Activated gamma-delta T cell (primary cell): ENCODE results near the gene HBA2.
"Not testable (repeated sequence)": the region's sequence is repeated elsewhere in the genome, so short reads cannot be mapped to it uniquely, and the experiment has no call there.

Source experiments
- DNase-seq: peaks from one replicate; lab custom pipeline; 2025; lab: John Stamatoyannopoulos, UW

HBA2 gene

GRCh38 chr16:155031-155398, 17.7 kb upstream of the HBA2 start:
- no peak for DNase-seq

- DNase-seq = no peak
These were observed 13.4 kb upstream of the HBA2 start for GRCh38 chr16:159136-159849.

- DNase-seq = not testable (repeated sequence)
These were observed 12.4 kb upstream of the HBA2 start for GRCh38 chr16:160242-160641.

- no peak for DNase-seq
These were observed 11.9 kb upstream of the HBA2 start for GRCh38 chr16:160691-161190.

GRCh38 chr16:162271-162991, 10.2 kb upstream of the HBA2 start:
- DNase-seq = no peak

GRCh38 chr16:163139-163538, 9.5 kb upstream of the HBA2 start:
- not testable (repeated sequence) for DNase-seq

GRCh38 chr16:163696-164095, 9.0 kb upstream of the HBA2 start:
- not testable (repeated sequence) for DNase-seq

GRCh38 chr16:164134-164823, 8.4 kb upstream of the HBA2 start:
- DNase-seq = not testable (repeated sequence)

GRCh38 chr16:164827-165538, 7.7 kb upstream of the HBA2 start:
- DNase-seq = no peak

- no peak for DNase-seq
These were observed 6.9 kb upstream of the HBA2 start, which contains the start of gene HBM for GRCh38 chr16:165539-166374. HBM (plus strand) TSS chr16:165978; CDS start chr16:165998, 20 bp downstream.

- no peak for DNase-seq
These were observed 6.1 kb upstream of the HBA2 start for GRCh38 chr16:166375-167121.

GRCh38 chr16:167122-167690, 5.5 kb upstream of the HBA2 start:
- no peak for DNase-seq

- DNase-seq = no peak
These were observed 4.3 kb upstream of the HBA2 start for GRCh38 chr16:168424-168823.

GRCh38 chr16:169014-169413, 3.7 kb upstream of the HBA2 start:
- no peak for DNase-seq

GRCh38 chr16:170088-170507, 2.6 kb upstream of the HBA2 start:
- DNase-seq = not testable (repeated sequence)

GRCh38 chr16:170788-171187, 1.9 kb upstream of the HBA2 start:
- no peak for DNase-seq

GRCh38 chr16:173211-173854, 657 bp downstream of the HBA2 start:
- DNase-seq = not testable (repeated sequence)

- not testable (repeated sequence) for DNase-seq
These were observed 1.5 kb downstream of the HBA2 start for GRCh38 chr16:173928-174769.
